OCI-LY7 (cell line): ENCODE measurements around the gene CYP2C18. TPM values are rescaled to one million over a fixed set of nuclear protein-coding genes. Genes with fewer than 3 reads are reported as not detected.
"Not testable (repeated sequence)": the region's sequence is repeated elsewhere in the genome, so short reads cannot be mapped to it uniquely, and the experiment has no call there.

Source experiments
- BruUV-seq: library from RNA; stranded (reverse); fragments of 400-500 nt; replicated peaks from 2 replicates; lab custom pipeline; 2021; lab: Mats Ljungman, UMichigan
- CTCF ChIA-PET: fragments of 300-600 bp; sonication (Branson Sonifier 250); formaldehyde crosslinking; loops from one replicate; lab custom pipeline; 2022; ENCODE audit warnings: antibody characterized with exemption; ENCODE audit not compliant: unreplicated experiment; lab: Charles Lee
- POLR2A ChIA-PET: fragments of 300-600 bp; sonication (Branson Sonifier 250); formaldehyde crosslinking; loops from one replicate; lab custom pipeline; 2022; ENCODE audit warnings: antibody characterized with exemption; lab: Charles Lee
- DNase-seq: peaks from one replicate; pipeline ENCODE4 v3.0.0-alpha.2; 2015; ENCODE audit warnings: low spot score
- H2AFZ ChIP-seq: fragments of 200-600 bp; sonication (generic), shearing (Covaris generic); 2 replicates; pipeline ENCODE4 v1.6.1; 2014; ENCODE audit warnings: mild to moderate bottlenecking, antibody characterized with exemption, low read length, moderate library complexity
- H3K27ac ChIP-seq: fragments of 200-600 bp; sonication (generic); 2 replicates; pipeline ENCODE4 v1.5.1; 2014; ENCODE audit warnings: mixed run types, low read depth, mild to moderate bottlenecking, moderate library complexity, low read length, inconsistent platforms; ENCODE audit not compliant: poor library complexity, severe bottlenecking
- H3K36me3 ChIP-seq: fragments of 200-600 bp; sonication (generic); 2 replicates; pipeline ENCODE4 v1.6.1; 2014; ENCODE audit warnings: mild to moderate bottlenecking, antibody characterized with exemption, low read length, moderate library complexity, mixed read lengths; ENCODE audit not compliant: insufficient read depth
- H3K4me1 ChIP-seq: fragments of 200-600 bp; sonication (generic); 2 replicates; pipeline ENCODE4 v1.5.1; 2014; ENCODE audit warnings: mild to moderate bottlenecking, low read length; ENCODE audit not compliant: insufficient read depth, poor library complexity, severe bottlenecking
- H3K4me2 ChIP-seq: fragments of 200-600 bp; sonication (generic); 2 replicates; pipeline ENCODE4 v1.6.1; 2014; ENCODE audit warnings: mild to moderate bottlenecking, low read length
- H3K4me3 ChIP-seq: fragments of 200-600 bp; sonication (generic); 2 replicates; pipeline ENCODE4 v1.5.1; 2014; ENCODE audit warnings: mild to moderate bottlenecking, low read depth, low read length; ENCODE audit not compliant: poor library complexity, severe bottlenecking
- H3K79me2 ChIP-seq: fragments of 200-600 bp; sonication (generic); 2 replicates; pipeline ENCODE4 v1.6.1; 2016; ENCODE audit warnings: low read depth, mild to moderate bottlenecking, low read length, moderate library complexity, mixed read lengths; ENCODE audit not compliant: insufficient read depth
- H3K9me2 ChIP-seq: fragments of 200-600 bp; sonication (generic); 2 replicates; pipeline ENCODE4 v1.6.1; 2016; ENCODE audit warnings: mild to moderate bottlenecking, low read length, mixed read lengths; ENCODE audit not compliant: insufficient read depth
- H3K9me3 ChIP-seq: fragments of 200-600 bp; sonication (generic); 2 replicates; pipeline ENCODE4 v1.6.1; 2014; ENCODE audit warnings: mild to moderate bottlenecking, mixed run types, low read length, mixed read lengths
- H4K20me1 ChIP-seq: fragments of 200-600 bp; sonication (generic); 2 replicates; pipeline ENCODE4 v1.6.1; 2014; ENCODE audit warnings: mild to moderate bottlenecking, antibody characterized with exemption, low read length, moderate library complexity, mixed read lengths; ENCODE audit not compliant: insufficient read depth
- EZH2phosphoT487 ChIP-seq: fragments of 200-600 bp; sonication (generic); IDR thresholded peaks from 2 replicates; pipeline ENCODE4 v1.6.1; 2018; ENCODE audit warnings: low read depth, borderline replicate concordance, mild to moderate bottlenecking, mixed run types, antibody characterized with exemption, low read length, moderate library complexity, mixed read lengths
- intact Hi-C: fragments of 100-400 bp; cut with micrococcal nuclease; formaldehyde crosslinking; loops from one replicate; pipeline ENCODE4 v1.10.0; 2022; ENCODE audit not compliant: unreplicated experiment
- total RNA-seq, 2 experiments: library from RNA; depleted of rRNA in 1 of 2; stranded (reverse); fragments of >200 nt in 1 of 2; shearing (Covaris generic) in 1 of 2; gene quantifications; 2 replicates each; pipeline ENCODE4 v1.2.3, GENCODE V29; 2014 to 2022
- TF ChIP-seq, protein P1 (sequence below): fragments of 200-600 bp; sonication (generic); conservative IDR thresholded peaks from 2 replicates; pipeline ENCODE4 v1.5.1; 2014; ENCODE audit warnings: mild to moderate bottlenecking, antibody characterized with exemption, low read length, moderate library complexity, mixed read lengths

The CYP2C18 gene
- total RNA-seq, 2 experiments from 2014 or later = not detected

DNA sequence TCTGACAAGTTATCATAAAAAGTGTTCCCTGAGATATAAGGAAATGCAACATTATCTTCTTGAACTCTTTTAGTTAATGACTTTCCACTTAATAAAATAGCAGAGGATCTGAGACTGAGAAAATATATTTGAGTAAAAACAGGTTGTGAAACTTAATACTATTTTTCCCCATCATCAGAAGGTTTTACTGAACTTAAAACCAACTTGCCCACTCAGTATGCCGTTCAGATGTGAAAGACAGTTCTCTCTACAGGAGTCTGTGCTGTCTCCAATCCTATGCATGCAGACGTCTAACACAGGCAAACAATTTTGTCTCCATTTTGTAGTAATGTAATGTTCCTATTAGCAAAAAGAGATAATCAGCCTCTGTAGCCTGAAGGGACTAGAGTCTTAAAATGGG lies 38.2 kb upstream of the CYP2C18 start:
- Histone ChIP-seq H3K4me3 (no peak overlapping the region), H3K4me2 (no peak overlapping the region), H3K79me2 (no peaks in the 10 kb centered on the region), H2AFZ (no peak overlapping the region), H3K9me3 (no peaks in the 10 kb centered on the region), H3K9me2 (no peaks in the 10 kb centered on the region), H3K4me1 (no peaks in the 10 kb centered on the region), H4K20me1 (no peaks in the 10 kb centered on the region), H3K27ac (no peak overlapping the region), H3K36me3 (no peaks in the 10 kb centered on the region)
- DNase-seq = no peak
- intact Hi-C loops = no loop called here
- POLR2A ChIA-PET = no interaction called here
- TF ChIP-seq EZH2phosphoT487 = no peak
- TF ChIP-seq, protein P1, sequence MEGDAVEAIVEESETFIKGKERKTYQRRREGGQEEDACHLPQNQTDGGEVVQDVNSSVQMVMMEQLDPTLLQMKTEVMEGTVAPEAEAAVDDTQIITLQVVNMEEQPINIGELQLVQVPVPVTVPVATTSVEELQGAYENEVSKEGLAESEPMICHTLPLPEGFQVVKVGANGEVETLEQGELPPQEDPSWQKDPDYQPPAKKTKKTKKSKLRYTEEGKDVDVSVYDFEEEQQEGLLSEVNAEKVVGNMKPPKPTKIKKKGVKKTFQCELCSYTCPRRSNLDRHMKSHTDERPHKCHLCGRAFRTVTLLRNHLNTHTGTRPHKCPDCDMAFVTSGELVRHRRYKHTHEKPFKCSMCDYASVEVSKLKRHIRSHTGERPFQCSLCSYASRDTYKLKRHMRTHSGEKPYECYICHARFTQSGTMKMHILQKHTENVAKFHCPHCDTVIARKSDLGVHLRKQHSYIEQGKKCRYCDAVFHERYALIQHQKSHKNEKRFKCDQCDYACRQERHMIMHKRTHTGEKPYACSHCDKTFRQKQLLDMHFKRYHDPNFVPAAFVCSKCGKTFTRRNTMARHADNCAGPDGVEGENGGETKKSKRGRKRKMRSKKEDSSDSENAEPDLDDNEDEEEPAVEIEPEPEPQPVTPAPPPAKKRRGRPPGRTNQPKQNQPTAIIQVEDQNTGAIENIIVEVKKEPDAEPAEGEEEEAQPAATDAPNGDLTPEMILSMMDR = no peak
- CTCF ChIA-PET = no interaction called here
- no TSS peak for BruUV-seq

DNA sequence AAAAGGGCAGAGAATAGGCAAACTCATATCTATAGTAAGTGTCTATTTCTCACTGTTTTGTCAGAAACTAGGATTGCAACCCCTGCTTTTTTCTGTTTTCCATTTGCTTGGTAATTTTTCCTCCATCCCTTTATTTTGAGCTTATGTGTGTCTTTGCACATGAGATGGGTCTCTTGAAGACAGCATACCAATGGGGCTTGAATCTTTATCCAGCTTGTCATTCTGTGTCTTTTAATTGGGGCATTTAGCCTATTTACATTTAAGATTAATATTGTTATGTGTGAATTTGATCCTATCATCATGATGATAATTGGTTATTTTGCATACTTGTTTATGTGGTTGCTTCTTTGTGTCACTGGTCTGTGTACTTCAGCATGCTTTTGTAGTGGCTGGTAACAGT lies 28.3 kb upstream of the CYP2C18 start:
- CTCF ChIA-PET, H3K9me3 ChIP-seq, H3K4me2 ChIP-seq, H3K4me1 ChIP-seq, H3K79me2 ChIP-seq, POLR2A ChIA-PET, H3K36me3 ChIP-seq, DNase-seq, BruUV-seq, H4K20me1 ChIP-seq, H2AFZ ChIP-seq, H3K9me2 ChIP-seq, H3K4me3 ChIP-seq, H3K27ac ChIP-seq, intact Hi-C loops: not testable (repeated sequence)

DNA sequence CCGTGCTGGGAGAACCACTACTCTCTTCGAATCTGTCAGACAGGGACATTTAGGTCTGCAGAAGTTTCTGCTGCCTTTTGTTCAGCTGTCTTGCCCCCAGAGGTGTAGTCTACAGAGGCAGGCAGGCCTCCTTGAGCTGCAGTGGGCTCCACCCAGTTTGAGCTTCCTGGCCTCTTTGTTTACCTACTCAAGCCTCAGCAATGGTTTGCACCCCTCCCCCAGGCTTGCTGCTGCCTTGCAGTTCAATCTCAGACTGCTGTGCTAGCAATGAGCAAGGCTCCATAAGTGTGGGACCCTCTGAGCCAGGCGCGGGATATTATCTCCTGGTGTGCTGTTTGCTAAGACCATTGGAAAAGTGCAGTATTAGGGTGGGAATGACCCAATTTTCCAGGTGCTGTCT lies 20.5 kb upstream of the CYP2C18 start:
- H3K4me1 ChIP-seq, H3K27ac ChIP-seq, H3K36me3 ChIP-seq, H2AFZ ChIP-seq, CTCF ChIA-PET, intact Hi-C loops, H3K79me2 ChIP-seq, POLR2A ChIA-PET, BruUV-seq, H3K4me2 ChIP-seq, H3K4me3 ChIP-seq, DNase-seq, H4K20me1 ChIP-seq, H3K9me3 ChIP-seq, H3K9me2 ChIP-seq: not testable (repeated sequence)

DNA sequence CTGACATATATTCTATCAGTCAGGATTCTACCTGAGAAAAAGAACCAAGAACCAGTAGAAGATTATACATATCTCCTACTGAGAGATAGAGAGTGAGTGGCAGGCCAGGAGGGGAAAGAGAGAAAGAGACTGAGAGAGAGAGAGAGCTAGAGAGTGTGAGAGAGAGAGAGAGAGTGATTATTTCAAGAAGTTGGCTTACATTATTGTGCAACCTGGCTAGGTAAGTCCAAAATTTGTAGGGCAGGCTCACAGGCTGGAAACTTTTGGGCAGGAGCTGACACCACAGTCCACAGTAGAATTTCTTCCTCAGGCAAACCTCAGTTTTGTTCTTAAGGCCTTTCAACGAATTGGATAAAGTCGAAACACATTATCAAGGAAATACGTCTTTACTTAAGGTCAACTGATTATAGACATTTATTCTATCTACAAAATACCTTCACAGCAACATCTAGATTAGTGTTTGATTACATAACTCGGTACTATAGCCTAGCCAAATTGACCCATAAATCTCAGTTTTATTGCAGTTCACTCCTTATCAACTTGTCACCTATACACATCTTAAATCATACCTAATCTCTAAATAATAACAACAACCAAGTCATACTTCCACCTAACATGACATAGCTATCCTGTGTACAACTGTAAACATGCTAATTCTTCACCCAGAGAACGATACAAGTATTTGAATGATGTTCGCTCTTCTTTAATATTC lies 17.0 kb upstream of the CYP2C18 start:
- CTCF ChIA-PET = no interaction called here
- TF ChIP-seq EZH2phosphoT487 = no peak
- TF ChIP-seq, protein P1 = no peak
- Histone ChIP-seq H3K36me3 (no peaks in the 10 kb centered on the region), H3K4me1 (no peaks in the 10 kb centered on the region), H3K27ac (no peak overlapping the region), H3K4me3 (no peak overlapping the region), H4K20me1 (no peaks in the 10 kb centered on the region), H3K79me2 (no peaks in the 10 kb centered on the region), H3K9me3 (no peaks in the 10 kb centered on the region), H3K4me2 (no peak overlapping the region), H2AFZ (no peak overlapping the region), H3K9me2 (no peaks in the 10 kb centered on the region)
- intact Hi-C loops = no loop called here
- no TSS peak for BruUV-seq
- no peak for DNase-seq
- POLR2A ChIA-PET = no interaction called here
